ENCODE data around the gene OLFML1.

GRCh38 chr11:7528514-7529049, 43.3 kb downstream of the OLFML1 start:
- no peak for TF ChIP-seq RAD21 (IDR thresholded peaks at IDR 0.05; ENCODE audit: insufficient read depth, low read depth, low read length)
- TF ChIP-seq CTCF (IDR thresholded peaks at IDR 0.05 in 2 of 3, conservative IDR thresholded peaks at IDR 0.05 in 1 of 3; ENCODE audit: control insufficient read depth in 2 of 3, extremely low read depth in 1 of 3, insufficient read depth in 1 of 3, low read depth in 3 of 3, low read length in 3 of 3), result no peak
- no peak for TF ChIP-seq POLR2A (IDR thresholded peaks at IDR 0.05; ENCODE audit: low read depth, low read length)
- no peak for TF ChIP-seq SMAD1 (IDR thresholded peaks at IDR 0.05; ENCODE audit: low read depth, partially characterized antibody)
- no peak for TF ChIP-seq CBFB (IDR thresholded peaks at IDR 0.05; ENCODE audit: low read depth)
- no peak for TF ChIP-seq TCF7 (IDR thresholded peaks at IDR 0.05; ENCODE audit: borderline replicate concordance)
- TF ChIP-seq ZNF24 (IDR thresholded peaks at IDR 0.05), result no peak
- no peak for TF ChIP-seq IRF3 (IDR thresholded peaks at IDR 0.05)
- no peak for TF ChIP-seq ZNF384 (IDR thresholded peaks at IDR 0.05; ENCODE audit: borderline replicate concordance, low read depth, low read length)
- TF ChIP-seq ZNF217 (IDR thresholded peaks at IDR 0.05), result no peak
- TF ChIP-seq EZH2 (IDR thresholded peaks at IDR 0.05; ENCODE audit: borderline replicate concordance, control insufficient read depth, low read depth, low read length), result no peak
- no peak for TF ChIP-seq SUZ12 (IDR thresholded peaks at IDR 0.05; ENCODE audit: unreplicated experiment)
- TF ChIP-seq REST (IDR thresholded peaks at IDR 0.05; ENCODE audit: low read depth, low read length), result no peak
- no peak for TF ChIP-seq PKNOX1 (IDR thresholded peaks at IDR 0.05)
